Measurements from ENCODE around the gene C2orf74.

GRCh38 chr2:61134141-61134540 lies 27.8 kb upstream of the C2orf74 start:
- TF ChIP-seq CTCF (IDR thresholded peaks at IDR 0.05) (no peak), POLR2A (IDR thresholded peaks at IDR 0.05) (no peak)
